ENCODE results near the gene EDA. TPM values are rescaled to one million over a fixed set of nuclear protein-coding genes. Genes with fewer than 3 reads are reported as not detected.

The EDA gene
- total and polyA plus RNA-seq, 2 donors (not counting 1 experiment from before 2014, with no cell fraction given): 0.04 to 1.2 TPM

- Mint-ChIP-seq H3K27ac (no peak overlapping the region), H3K9me3 (ENCODE audit: insufficient read depth) (no peaks in the 10 kb centered on the region), H3K4me3 (no peak overlapping the region), H3K4me1 (no peaks in the 10 kb centered on the region), H3K27me3 (no peaks in the 10 kb centered on the region)
- no peaks in the 10 kb centered on the region for H3K27me3 ChIP-seq (replicated peaks in 1 of 4; ENCODE audit: control extremely low read depth in 1 of 4, control insufficient read depth in 3 of 4, insufficient read depth in 4 of 4, low read length in 3 of 4)
- ATAC-seq (ENCODE audit: low read depth) (no peak), DNase-seq (no peak)
- H3K79me2 ChIP-seq (ENCODE audit: control insufficient read depth, insufficient read depth, low read length): no peaks in the 10 kb centered on the region
- intact Hi-C loops (cut with micrococcal nuclease): no loop called here
- no peak overlapping the region for H3K4me3 ChIP-seq (ENCODE audit: control extremely low read depth in 1 of 5, extremely low read depth in 1 of 5, insufficient read depth in 1 of 5, low read depth in 2 of 5, low read length in 4 of 5)
- ChIA-PET CTCF (no interaction called here), POLR2A (no interaction called here)
- no peaks in the 10 kb centered on the region for H4K20me1 ChIP-seq (ENCODE audit: control insufficient read depth, insufficient read depth, low read length, poor library complexity, severe bottlenecking)
- no peaks in the 10 kb centered on the region for H3K36me3 ChIP-seq (replicated peaks in 1 of 2; ENCODE audit: control extremely low read depth in 1 of 2, control insufficient read depth in 1 of 2, extremely low read depth in 1 of 2, insufficient read depth in 2 of 2, low read length in 1 of 2)
- WGBS (ENCODE audit: insufficient coverage): no CpG with 5 or more reads among the region's 1 CpG
- no peak overlapping the region for H3K4me2 ChIP-seq (replicated peaks; ENCODE audit: low read depth, low read length, poor library complexity, severe bottlenecking)
- no peak overlapping the region for H3K27ac ChIP-seq (ENCODE audit: low read length in 2 of 2)
- H3K9ac ChIP-seq (ENCODE audit: low read length): no peak overlapping the region
- H3K9me3 ChIP-seq (ENCODE audit: control extremely low read depth in 1 of 3, control insufficient read depth in 2 of 3, insufficient read depth in 1 of 3, low read length in 2 of 3): no peaks in the 10 kb centered on the region
- TF ChIP-seq EZH2 (IDR thresholded peaks at IDR 0.05; ENCODE audit: borderline replicate concordance, insufficient read depth, low read depth, low read length, poor library complexity, severe bottlenecking): no peak
- TF ChIP-seq, protein P1, sequence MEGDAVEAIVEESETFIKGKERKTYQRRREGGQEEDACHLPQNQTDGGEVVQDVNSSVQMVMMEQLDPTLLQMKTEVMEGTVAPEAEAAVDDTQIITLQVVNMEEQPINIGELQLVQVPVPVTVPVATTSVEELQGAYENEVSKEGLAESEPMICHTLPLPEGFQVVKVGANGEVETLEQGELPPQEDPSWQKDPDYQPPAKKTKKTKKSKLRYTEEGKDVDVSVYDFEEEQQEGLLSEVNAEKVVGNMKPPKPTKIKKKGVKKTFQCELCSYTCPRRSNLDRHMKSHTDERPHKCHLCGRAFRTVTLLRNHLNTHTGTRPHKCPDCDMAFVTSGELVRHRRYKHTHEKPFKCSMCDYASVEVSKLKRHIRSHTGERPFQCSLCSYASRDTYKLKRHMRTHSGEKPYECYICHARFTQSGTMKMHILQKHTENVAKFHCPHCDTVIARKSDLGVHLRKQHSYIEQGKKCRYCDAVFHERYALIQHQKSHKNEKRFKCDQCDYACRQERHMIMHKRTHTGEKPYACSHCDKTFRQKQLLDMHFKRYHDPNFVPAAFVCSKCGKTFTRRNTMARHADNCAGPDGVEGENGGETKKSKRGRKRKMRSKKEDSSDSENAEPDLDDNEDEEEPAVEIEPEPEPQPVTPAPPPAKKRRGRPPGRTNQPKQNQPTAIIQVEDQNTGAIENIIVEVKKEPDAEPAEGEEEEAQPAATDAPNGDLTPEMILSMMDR (IDR thresholded peaks at IDR 0.05): no peak
- H3K4me1 ChIP-seq (ENCODE audit: control insufficient read depth in 2 of 2, insufficient read depth in 2 of 2, low read length in 2 of 2): no peaks in the 10 kb centered on the region
- no peak overlapping the region for H2AFZ ChIP-seq (ENCODE audit: insufficient read depth, low read depth, low read length, poor library complexity, severe bottlenecking)
These were observed 280.1 kb downstream of the EDA start for GRCh38 chrX:69896046-69896445.

GRCh38 chrX:69900491-69900890 lies 284.6 kb downstream of the EDA start:
- H3K9me3 Mint-ChIP-seq (ENCODE audit: insufficient read depth): no peaks in the 10 kb centered on the region
- no peaks in the 10 kb centered on the region for H3K79me2 ChIP-seq (ENCODE audit: control insufficient read depth, insufficient read depth, low read length)
- intact Hi-C loops (cut with micrococcal nuclease): no loop called here
- TF ChIP-seq, protein P1 (IDR thresholded peaks at IDR 0.05): no peak
- no peak for TF ChIP-seq EZH2 (IDR thresholded peaks at IDR 0.05; ENCODE audit: borderline replicate concordance, insufficient read depth, low read depth, low read length, poor library complexity, severe bottlenecking)
- no peaks in the 10 kb centered on the region for H3K27me3 Mint-ChIP-seq
- H3K36me3 ChIP-seq (replicated peaks in 1 of 2; ENCODE audit: control extremely low read depth in 1 of 2, control insufficient read depth in 1 of 2, extremely low read depth in 1 of 2, insufficient read depth in 2 of 2, low read length in 1 of 2): no peaks in the 10 kb centered on the region
- no peaks in the 10 kb centered on the region for H3K27me3 ChIP-seq (replicated peaks in 1 of 4; ENCODE audit: control extremely low read depth in 1 of 4, control insufficient read depth in 3 of 4, insufficient read depth in 4 of 4, low read length in 3 of 4)
- H3K4me3 ChIP-seq (ENCODE audit: control extremely low read depth in 1 of 5, extremely low read depth in 1 of 5, insufficient read depth in 1 of 5, low read depth in 2 of 5, low read length in 4 of 5): no peak overlapping the region
- no peaks in the 10 kb centered on the region for H4K20me1 ChIP-seq (ENCODE audit: control insufficient read depth, insufficient read depth, low read length, poor library complexity, severe bottlenecking)
- H3K27ac ChIP-seq (ENCODE audit: low read length in 2 of 2): no peak overlapping the region
- no peaks in the 10 kb centered on the region for H3K4me1 ChIP-seq (ENCODE audit: control insufficient read depth in 2 of 2, insufficient read depth in 2 of 2, low read length in 2 of 2)
- H3K27ac Mint-ChIP-seq: no peak overlapping the region
- no peaks in the 10 kb centered on the region for H3K9me3 ChIP-seq (ENCODE audit: control extremely low read depth in 1 of 3, control insufficient read depth in 2 of 3, insufficient read depth in 1 of 3, low read length in 2 of 3)
- ATAC-seq (ENCODE audit: low read depth): no peak
- H3K4me2 ChIP-seq (replicated peaks; ENCODE audit: low read depth, low read length, poor library complexity, severe bottlenecking): no peak overlapping the region
- no CpG with 5 or more reads among the region's 1 CpG for WGBS (ENCODE audit: insufficient coverage)
- H2AFZ ChIP-seq (ENCODE audit: insufficient read depth, low read depth, low read length, poor library complexity, severe bottlenecking): no peak overlapping the region
- no peak overlapping the region for H3K9ac ChIP-seq (ENCODE audit: low read length)
- DNase-seq: no peak
- POLR2A ChIA-PET: no interaction called here
- no peak overlapping the region for H3K4me3 Mint-ChIP-seq
- no peaks in the 10 kb centered on the region for H3K4me1 Mint-ChIP-seq
- CTCF ChIA-PET: no interaction called here
